ENCODE results near the gene ZNF236.

ZNF236 gene

GRCh38 chr18:76819411-76820136 lies 2.8 kb upstream of the ZNF236 start:
- Histone ChIP-seq H3K4me1 (ENCODE audit: control insufficient read depth, insufficient read depth, low read length) (no peaks in the 10 kb centered on the region), H3K4me3 (ENCODE audit: low read length) (no peak overlapping the region), H3K9me3 (ENCODE audit: control insufficient read depth, insufficient read depth, low read length) (no peaks in the 10 kb centered on the region), H3K27me3 (ENCODE audit: control insufficient read depth, insufficient read depth, low read length) (no peaks in the 10 kb centered on the region), H3K27ac (ENCODE audit: low read length) (no peak overlapping the region), H3K36me3 (ENCODE audit: control insufficient read depth, insufficient read depth, low read length) (no peaks in the 10 kb centered on the region)
- no CpG with 5 or more reads among the region's 11 CpGs for WGBS (ENCODE audit: insufficient coverage, insufficient read length)
- DNase-seq (ENCODE audit: low read depth, low spot score), result no peak

GRCh38 chr18:76821356-76821874 lies 942 bp upstream of the ZNF236 start:
- no peak for DNase-seq (ENCODE audit: low read depth, low spot score)
- Histone ChIP-seq H3K4me1 (ENCODE audit: control insufficient read depth, insufficient read depth, low read length) (no peaks in the 10 kb centered on the region), H3K27me3 (ENCODE audit: control insufficient read depth, insufficient read depth, low read length) (no peaks in the 10 kb centered on the region), H3K4me3 (ENCODE audit: low read length) (peak overlapping the region; percentile 100), H3K9me3 (ENCODE audit: control insufficient read depth, insufficient read depth, low read length) (no peaks in the 10 kb centered on the region), H3K36me3 (ENCODE audit: control insufficient read depth, insufficient read depth, low read length) (no peaks in the 10 kb centered on the region), H3K27ac (ENCODE audit: low read length) (no peak overlapping the region)
- WGBS (ENCODE audit: insufficient coverage, insufficient read length), result no CpG with 5 or more reads among the region's 12 CpGs

GRCh38 chr18:76821875-76822505 lies 367 bp upstream of the ZNF236 start:
- no peaks in the 10 kb centered on the region for H3K9me3 ChIP-seq (ENCODE audit: control insufficient read depth, insufficient read depth, low read length)
- H3K27me3 ChIP-seq (ENCODE audit: control insufficient read depth, insufficient read depth, low read length), result no peaks in the 10 kb centered on the region
- peak overlapping the region; percentile 100 for H3K4me3 ChIP-seq (ENCODE audit: low read length)
- no peak overlapping the region for H3K27ac ChIP-seq (ENCODE audit: low read length)
- H3K4me1 ChIP-seq (ENCODE audit: control insufficient read depth, insufficient read depth, low read length), result no peaks in the 10 kb centered on the region
- WGBS (ENCODE audit: insufficient coverage, insufficient read length), result no CpG with 5 or more reads among the region's 88 CpGs
- H3K36me3 ChIP-seq (ENCODE audit: control insufficient read depth, insufficient read depth, low read length), result no peaks in the 10 kb centered on the region
- DNase-seq (ENCODE audit: low read depth, low spot score), result no peak

GRCh38 chr18:76823161-76823538 lies 793 bp downstream of the ZNF236 start:
- Histone ChIP-seq H3K4me1 (ENCODE audit: control insufficient read depth, insufficient read depth, low read length) (no peaks in the 10 kb centered on the region), H3K4me3 (ENCODE audit: low read length) (peak overlapping the region; percentile 100), H3K27me3 (ENCODE audit: control insufficient read depth, insufficient read depth, low read length) (no peaks in the 10 kb centered on the region), H3K36me3 (ENCODE audit: control insufficient read depth, insufficient read depth, low read length) (no peaks in the 10 kb centered on the region), H3K9me3 (ENCODE audit: control insufficient read depth, insufficient read depth, low read length) (no peaks in the 10 kb centered on the region), H3K27ac (ENCODE audit: low read length) (no peak overlapping the region)
- DNase-seq (ENCODE audit: low read depth, low spot score), result no peak
- no CpG with 5 or more reads among the region's 26 CpGs for WGBS (ENCODE audit: insufficient coverage, insufficient read length)

- no peaks in the 10 kb centered on the region for H3K36me3 ChIP-seq (ENCODE audit: control insufficient read depth, insufficient read depth, low read length)
- peak overlapping the region; percentile 100; the same call in 1 of the 2 replicates for H3K4me3 ChIP-seq (ENCODE audit: low read length)
- H3K4me1 ChIP-seq (ENCODE audit: control insufficient read depth, insufficient read depth, low read length), result no peaks in the 10 kb centered on the region
- H3K27ac ChIP-seq (ENCODE audit: low read length), result no peak overlapping the region
- H3K27me3 ChIP-seq (ENCODE audit: control insufficient read depth, insufficient read depth, low read length), result no peaks in the 10 kb centered on the region
- WGBS (ENCODE audit: insufficient coverage, insufficient read length), result no CpG with 5 or more reads among the region's 28 CpGs
- DNase-seq (ENCODE audit: low read depth, low spot score), result no peak
- no peaks in the 10 kb centered on the region for H3K9me3 ChIP-seq (ENCODE audit: control insufficient read depth, insufficient read depth, low read length)
Observed at GRCh38 chr18:76823587-76824011, 1.2 kb downstream of the ZNF236 start.

GRCh38 chr18:76824145-76824676 lies 1.9 kb downstream of the ZNF236 start:
- Histone ChIP-seq H3K9me3 (ENCODE audit: control insufficient read depth, insufficient read depth, low read length) (no peaks in the 10 kb centered on the region), H3K27me3 (ENCODE audit: control insufficient read depth, insufficient read depth, low read length) (no peaks in the 10 kb centered on the region), H3K4me3 (ENCODE audit: low read length) (no peak overlapping the region; the same call in 1 of the 2 replicates), H3K27ac (ENCODE audit: low read length) (no peak overlapping the region), H3K4me1 (ENCODE audit: control insufficient read depth, insufficient read depth, low read length) (no peaks in the 10 kb centered on the region), H3K36me3 (ENCODE audit: control insufficient read depth, insufficient read depth, low read length) (no peaks in the 10 kb centered on the region)
- no peak for DNase-seq (ENCODE audit: low read depth, low spot score)
- no CpG with 5 or more reads among the region's 12 CpGs for WGBS (ENCODE audit: insufficient coverage, insufficient read length)

GRCh38 chr18:76824754-76825153 lies 2.4 kb downstream of the ZNF236 start:
- Histone ChIP-seq H3K4me3 (ENCODE audit: low read length) (no peak overlapping the region), H3K27ac (ENCODE audit: low read length) (no peak overlapping the region), H3K27me3 (ENCODE audit: control insufficient read depth, insufficient read depth, low read length) (no peaks in the 10 kb centered on the region), H3K4me1 (ENCODE audit: control insufficient read depth, insufficient read depth, low read length) (no peaks in the 10 kb centered on the region), H3K36me3 (ENCODE audit: control insufficient read depth, insufficient read depth, low read length) (no peaks in the 10 kb centered on the region), H3K9me3 (ENCODE audit: control insufficient read depth, insufficient read depth, low read length) (no peaks in the 10 kb centered on the region)
- DNase-seq (ENCODE audit: low read depth, low spot score), result no peak
- no CpG with 5 or more reads among the region's 5 CpGs for WGBS (ENCODE audit: insufficient coverage, insufficient read length)

- H3K27me3 ChIP-seq (ENCODE audit: control insufficient read depth, insufficient read depth, low read length), result no peaks in the 10 kb centered on the region
- WGBS (ENCODE audit: insufficient coverage, insufficient read length), result no CpG with 5 or more reads among the region's 11 CpGs
- H3K36me3 ChIP-seq (ENCODE audit: control insufficient read depth, insufficient read depth, low read length), result no peaks in the 10 kb centered on the region
- no peak overlapping the region for H3K27ac ChIP-seq (ENCODE audit: low read length)
- H3K4me3 ChIP-seq (ENCODE audit: low read length), result no peak overlapping the region
- H3K9me3 ChIP-seq (ENCODE audit: control insufficient read depth, insufficient read depth, low read length), result no peaks in the 10 kb centered on the region
- H3K4me1 ChIP-seq (ENCODE audit: control insufficient read depth, insufficient read depth, low read length), result no peaks in the 10 kb centered on the region
- no peak for DNase-seq (ENCODE audit: low read depth, low spot score)
Observed at GRCh38 chr18:76827205-76828200, 5.1 kb downstream of the ZNF236 start.

GRCh38 chr18:76834379-76834778 lies 12.0 kb downstream of the ZNF236 start:
- no peak overlapping the region for H3K4me3 ChIP-seq (ENCODE audit: low read length)
- H3K9me3 ChIP-seq (ENCODE audit: control insufficient read depth, insufficient read depth, low read length), result no peaks in the 10 kb centered on the region
- no peaks in the 10 kb centered on the region; the same call in 1 of the 2 replicates for H3K4me1 ChIP-seq (ENCODE audit: control insufficient read depth, insufficient read depth, low read length)
- no peak overlapping the region for H3K27ac ChIP-seq (ENCODE audit: low read length)
- no CpG with 5 or more reads among the region's 6 CpGs for WGBS (ENCODE audit: insufficient coverage, insufficient read length)
- no peak for DNase-seq (ENCODE audit: low read depth, low spot score)
- H3K36me3 ChIP-seq (ENCODE audit: control insufficient read depth, insufficient read depth, low read length), result no peaks in the 10 kb centered on the region
- H3K27me3 ChIP-seq (ENCODE audit: control insufficient read depth, insufficient read depth, low read length), result no peaks in the 10 kb centered on the region

- Histone ChIP-seq H3K27ac (ENCODE audit: low read length) (no peak overlapping the region), H3K27me3 (ENCODE audit: control insufficient read depth, insufficient read depth, low read length) (no peaks in the 10 kb centered on the region), H3K4me3 (ENCODE audit: low read length) (no peak overlapping the region), H3K9me3 (ENCODE audit: control insufficient read depth, insufficient read depth, low read length) (no peaks in the 10 kb centered on the region), H3K4me1 (ENCODE audit: control insufficient read depth, insufficient read depth, low read length) (no peaks in the 10 kb centered on the region; the same call in 1 of the 2 replicates), H3K36me3 (ENCODE audit: control insufficient read depth, insufficient read depth, low read length) (no peaks in the 10 kb centered on the region)
- no peak for DNase-seq (ENCODE audit: low read depth, low spot score)
Observed at GRCh38 chr18:76835380-76835779, 13.0 kb downstream of the ZNF236 start.

Measured in iPS DF 6.9 (cell line).